Panc1 (cell line): ENCODE results near the gene STARD4. TPM values are rescaled to one million over a fixed set of nuclear protein-coding genes. Genes with fewer than 3 reads are reported as not detected.

Experiments
- ATAC-seq: fragments of 200-7000 bp; cut with Tn5 transposase; 2 replicates; pipeline ENCODE4 v1.9.1; 2020; ENCODE audit warnings: mild to moderate bottlenecking, moderate library complexity
- BruUV-seq: library from RNA; stranded (reverse); fragments of 400-500 nt; replicated peaks from 2 replicates; lab custom pipeline; 2021; lab: Mats Ljungman, UMichigan
- CTCF ChIA-PET: fragments of 300-600 bp; sonication (Branson Sonifier 250); formaldehyde crosslinking; loops from one replicate; lab custom pipeline; 2022; ENCODE audit warnings: antibody characterized with exemption; lab: Charles Lee
- POLR2A ChIA-PET: fragments of 300-600 bp; sonication (Branson Sonifier 250); formaldehyde crosslinking; loops from one replicate; lab custom pipeline; 2022; ENCODE audit warnings: antibody characterized with exemption; lab: Charles Lee
- DNase-seq: peaks from one replicate; pipeline ENCODE4 v3.0.0-alpha.2; 2010; ENCODE audit warnings: low read depth, low spot score
- H3K27ac ChIP-seq: 2 replicates; pipeline ENCODE4 v1.5.1; 2011; ENCODE audit warnings: mild to moderate bottlenecking, low read length, inconsistent platforms
- H3K27me3 ChIP-seq: fragments of 200-500 bp; sonication (Bioruptor generic); 2 replicates; pipeline ENCODE4 v1.6.0; 2014; ENCODE audit warnings: low read length, inconsistent platforms; ENCODE audit not compliant: control insufficient read depth, insufficient read depth
- H3K36me3 ChIP-seq: fragments of 200-500 bp; sonication (Bioruptor generic); 2 replicates; pipeline ENCODE4 v1.5.1; 2014; ENCODE audit warnings: inconsistent platforms, mild to moderate bottlenecking, low read length, moderate library complexity; ENCODE audit not compliant: control insufficient read depth, insufficient read depth
- H3K4me1 ChIP-seq: 2 replicates; pipeline ENCODE4 v1.5.1; 2011; ENCODE audit warnings: inconsistent platforms, mild to moderate bottlenecking, low read length, moderate library complexity; ENCODE audit not compliant: control insufficient read depth, insufficient read depth
- H3K4me3 ChIP-seq, 2 experiments: 2 replicates each; pipeline ENCODE4 v1.5.1; 2011 to 2012; ENCODE audit warnings: low read depth in 2 of 2, low read length in 2 of 2, mild to moderate bottlenecking in 2 of 2, inconsistent platforms in 1 of 2, moderate library complexity in 1 of 2
- H3K9me3 ChIP-seq: fragments of 200-500 bp; sonication (Bioruptor generic); 2 replicates; pipeline ENCODE4 v1.5.1; 2014; ENCODE audit warnings: low read depth, mild to moderate bottlenecking, inconsistent platforms, low read length, moderate library complexity; ENCODE audit not compliant: control insufficient read depth, insufficient read depth
- POLR2AphosphoS5 ChIP-seq: IDR thresholded peaks from 2 replicates; pipeline ENCODE4 v1.6.1; 2012; ENCODE audit warnings: mild to moderate bottlenecking, low read depth, low read length, moderate library complexity
- REST ChIP-seq, 2 experiments: IDR thresholded peaks; 2 replicates each; pipeline ENCODE4 v1.6.1; 2011 to 2012; ENCODE audit warnings: low read depth in 2 of 2, control low read depth in 1 of 2, low read length in 1 of 2, mild to moderate bottlenecking in 1 of 2, moderate library complexity in 1 of 2; ENCODE audit not compliant: insufficient read depth in 1 of 2
- SIN3A ChIP-seq: IDR thresholded peaks from 2 replicates; pipeline ENCODE4 v1.6.1; 2012; ENCODE audit warnings: low read depth, mild to moderate bottlenecking, low read length, moderate library complexity, borderline replicate concordance; ENCODE audit not compliant: insufficient read depth
- TCF7L2 ChIP-seq: IDR thresholded peaks from 2 replicates; pipeline ENCODE4 v1.6.1; 2011; ENCODE audit warnings: mild to moderate bottlenecking, low read depth, low read length, inconsistent platforms
- in situ Hi-C: cut with HindIII; loops from 2 replicates; pipeline ENCODE4 v1.10.0; 2016; ENCODE audit warnings: low sequenced_read_pairs, low pct_unique_long_range_greater_than_20kb
- intact Hi-C: fragments of 100-400 bp; cut with micrococcal nuclease; formaldehyde crosslinking; loops from one replicate; pipeline ENCODE4 v1.10.0; 2022; ENCODE audit not compliant: unreplicated experiment
- total RNA-seq: library from RNA; stranded (reverse); gene quantifications from one replicate; pipeline ENCODE4 v1.2.1, GENCODE V29; 2021; ENCODE audit not compliant: unreplicated experiment
- TF ChIP-seq, protein P1 (sequence below): fragments of 450-650 bp; IDR thresholded peaks from 2 replicates; pipeline ENCODE4 v1.5.1; 2017; ENCODE audit warnings: mild to moderate bottlenecking

The STARD4 gene
- total RNA-seq, 1 experiment from 2014 or later = 26.0 TPM

DNA sequence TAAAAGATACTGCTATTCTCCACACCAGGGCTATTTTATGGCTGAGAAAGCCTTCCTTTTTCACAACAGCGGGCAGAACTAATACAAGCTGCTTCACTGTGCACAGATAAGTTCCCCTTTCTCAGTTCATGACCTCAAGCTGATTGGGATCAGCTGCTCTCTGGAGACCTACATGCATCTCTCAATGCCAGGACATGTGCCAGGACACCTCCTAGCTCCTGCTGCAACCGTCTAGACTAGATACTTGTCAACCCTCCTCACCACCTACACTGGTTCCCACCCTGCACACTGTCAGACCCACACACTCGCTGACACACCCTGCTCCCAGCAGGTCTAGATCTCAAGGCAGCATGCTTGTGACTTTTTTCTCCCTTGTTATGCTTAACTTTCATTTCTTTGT, 39.8 kb downstream of the STARD4 start:
- ChIA-PET CTCF (no interaction called here), POLR2A (no interaction called here)
- H3K27ac ChIP-seq = no peak overlapping the region
- no peak for ATAC-seq
- no peak overlapping the region for H3K4me3 ChIP-seq
- H3K36me3 ChIP-seq = no peaks in the 10 kb centered on the region
- no peak for TF ChIP-seq TCF7L2
- TF ChIP-seq SIN3A = no peak
- TF ChIP-seq POLR2AphosphoS5 = no peak
- TF ChIP-seq, protein P1, sequence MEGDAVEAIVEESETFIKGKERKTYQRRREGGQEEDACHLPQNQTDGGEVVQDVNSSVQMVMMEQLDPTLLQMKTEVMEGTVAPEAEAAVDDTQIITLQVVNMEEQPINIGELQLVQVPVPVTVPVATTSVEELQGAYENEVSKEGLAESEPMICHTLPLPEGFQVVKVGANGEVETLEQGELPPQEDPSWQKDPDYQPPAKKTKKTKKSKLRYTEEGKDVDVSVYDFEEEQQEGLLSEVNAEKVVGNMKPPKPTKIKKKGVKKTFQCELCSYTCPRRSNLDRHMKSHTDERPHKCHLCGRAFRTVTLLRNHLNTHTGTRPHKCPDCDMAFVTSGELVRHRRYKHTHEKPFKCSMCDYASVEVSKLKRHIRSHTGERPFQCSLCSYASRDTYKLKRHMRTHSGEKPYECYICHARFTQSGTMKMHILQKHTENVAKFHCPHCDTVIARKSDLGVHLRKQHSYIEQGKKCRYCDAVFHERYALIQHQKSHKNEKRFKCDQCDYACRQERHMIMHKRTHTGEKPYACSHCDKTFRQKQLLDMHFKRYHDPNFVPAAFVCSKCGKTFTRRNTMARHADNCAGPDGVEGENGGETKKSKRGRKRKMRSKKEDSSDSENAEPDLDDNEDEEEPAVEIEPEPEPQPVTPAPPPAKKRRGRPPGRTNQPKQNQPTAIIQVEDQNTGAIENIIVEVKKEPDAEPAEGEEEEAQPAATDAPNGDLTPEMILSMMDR = no peak
- no peak for TF ChIP-seq REST (IDR thresholded peaks at IDR 0.05; ENCODE audit: insufficient read depth in 1 of 2, low read depth in 2 of 2, low read length in 1 of 2)
- no peak for DNase-seq
- intact Hi-C loops (loop anchor here (10.0 kb wide), 1 partner anchor 318 kb away; no protein-coding TSS in a partner anchor), in situ Hi-C loops (no loop called here)
- H3K4me1 ChIP-seq = no peaks in the 10 kb centered on the region
- H3K27me3 ChIP-seq = no peaks in the 10 kb centered on the region
- no peaks in the 10 kb centered on the region for H3K9me3 ChIP-seq
- no TSS peak for BruUV-seq

GRCh38 chr5:111472096-111472495, 40.2 kb downstream of the STARD4 start:
- Histone ChIP-seq H3K27ac (no peak overlapping the region), H3K4me1 (no peaks in the 10 kb centered on the region), H3K4me3 (no peak overlapping the region), H3K27me3 (no peaks in the 10 kb centered on the region), H3K9me3 (no peaks in the 10 kb centered on the region), H3K36me3 (no peaks in the 10 kb centered on the region)
- in situ Hi-C loops = no loop called here
- ChIA-PET POLR2A (no interaction called here), CTCF (interaction anchor here (0.6 kb wide), 1 partner anchor 59 kb away, joined by 9 read pairs; no protein-coding TSS in a partner anchor)
- DNase-seq (no peak), ATAC-seq (no peak)
- BruUV-seq = no TSS peak
- TF ChIP-seq TCF7L2 (no peak), REST (IDR thresholded peaks at IDR 0.05; ENCODE audit: insufficient read depth in 1 of 2, low read depth in 2 of 2, low read length in 1 of 2) (no peak), SIN3A (no peak), POLR2AphosphoS5 (no peak)
- TF ChIP-seq, protein P1 = no peak
- intact Hi-C loops = loop anchor here (10.0 kb wide), 1 partner anchor 317 kb away; no protein-coding TSS in a partner anchor
